LoVo (cell line): Measurements from ENCODE around the gene IL12A.

Experiments
- DNase-seq: peaks from one replicate; pipeline ENCODE4 v3.0.0-alpha.2; 2016; ENCODE audit warnings: low spot score

The IL12A gene

DNA sequence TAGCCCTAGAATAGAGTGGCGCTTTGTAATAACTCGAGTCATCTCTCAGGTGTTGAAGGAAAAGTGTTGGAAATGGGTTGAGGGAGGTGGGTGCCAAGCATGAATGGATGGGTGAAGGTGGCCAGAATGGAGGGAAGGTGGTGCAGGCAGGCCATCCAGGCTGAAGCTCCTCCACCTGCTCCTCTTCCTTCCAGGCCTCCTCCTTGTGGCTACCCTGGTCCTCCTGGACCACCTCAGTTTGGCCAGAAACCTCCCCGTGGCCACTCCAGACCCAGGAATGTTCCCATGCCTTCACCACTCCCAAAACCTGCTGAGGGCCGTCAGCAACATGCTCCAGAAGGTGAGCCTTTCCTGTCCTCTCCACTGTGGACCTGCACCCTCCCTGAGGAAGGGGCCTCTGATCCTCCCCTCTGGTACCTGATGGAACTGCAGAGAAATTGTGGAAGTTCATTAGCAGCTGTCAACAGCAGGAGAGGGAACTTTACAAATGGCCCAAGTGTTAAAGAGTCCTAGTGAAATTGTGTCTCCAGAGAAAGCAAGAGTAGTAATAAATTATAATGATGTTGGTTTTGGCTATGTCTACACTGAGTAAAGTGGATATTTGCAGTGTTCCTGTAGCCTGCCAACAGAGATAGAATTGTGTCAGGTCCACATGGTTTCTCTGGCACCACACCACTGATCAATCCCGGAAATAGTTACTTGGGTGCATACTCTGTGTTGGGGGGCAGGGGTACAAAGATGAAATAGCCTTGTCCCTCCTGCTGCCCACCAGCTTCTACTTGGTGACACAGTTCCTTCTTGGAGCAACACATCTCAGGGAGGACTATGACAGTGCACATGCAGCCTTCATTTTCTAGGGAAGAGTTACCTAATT lies 1.6 kb downstream of the IL12A start:
- DNase-seq = no peak

DNA sequence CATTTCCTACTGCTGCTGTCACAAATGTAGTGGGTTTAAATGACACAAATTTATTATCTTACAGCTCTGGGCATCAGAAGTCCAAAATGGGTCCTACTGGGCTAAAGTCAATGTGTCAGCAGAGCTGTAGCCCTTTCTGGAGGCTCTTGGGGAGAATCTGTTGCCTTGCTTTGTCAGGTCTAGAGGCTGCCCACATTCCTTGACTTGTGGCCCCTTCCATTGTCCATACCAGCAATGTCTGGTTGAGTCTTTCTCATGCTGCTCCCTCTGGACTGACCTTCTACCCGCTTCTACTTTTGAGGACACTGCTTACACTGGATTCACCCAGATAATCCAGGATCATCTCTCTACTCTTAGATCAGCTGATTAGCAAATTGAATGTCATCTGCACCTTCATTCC lies 3.0 kb downstream of the IL12A start:
- no peak for DNase-seq

DNA sequence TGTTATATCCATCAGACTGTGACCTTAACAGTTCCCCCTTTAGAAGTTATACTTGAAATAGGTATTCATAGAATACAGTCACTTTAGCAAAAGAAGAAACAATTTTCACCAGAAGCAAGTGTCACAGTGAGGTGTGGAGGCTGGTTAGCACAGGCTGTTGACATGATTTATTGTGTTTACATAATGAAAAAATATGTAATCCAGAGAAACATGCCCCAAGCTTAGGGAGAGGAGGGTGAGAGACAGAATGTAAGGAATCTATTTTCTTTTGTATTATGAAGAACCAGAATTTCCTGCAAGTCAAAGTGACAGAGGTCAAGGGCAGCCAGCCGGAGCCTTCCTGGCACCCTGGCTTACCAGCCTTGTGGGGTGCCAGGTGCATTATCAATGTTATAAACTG lies 4.0 kb downstream of the IL12A start:
- DNase-seq = no peak

DNA sequence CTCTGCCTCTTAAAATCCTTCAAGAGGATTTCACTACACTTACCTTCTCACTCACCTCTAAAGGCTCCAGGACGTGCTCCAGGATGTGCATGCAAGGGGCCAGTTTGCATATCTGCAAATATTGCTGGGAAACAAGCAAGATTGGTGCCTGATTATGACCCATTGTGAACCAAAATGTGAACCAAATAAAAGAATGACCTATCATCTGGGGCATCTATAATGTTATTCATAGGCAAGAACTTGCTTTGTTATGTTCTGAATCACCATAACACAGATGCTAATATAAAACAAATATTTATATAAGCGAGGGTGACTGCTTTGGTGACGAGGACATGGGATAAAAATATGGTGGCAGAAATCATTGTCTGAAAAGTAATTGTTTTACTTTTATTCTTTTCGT lies 5.5 kb downstream of the IL12A start:
- no peak for DNase-seq

DNA sequence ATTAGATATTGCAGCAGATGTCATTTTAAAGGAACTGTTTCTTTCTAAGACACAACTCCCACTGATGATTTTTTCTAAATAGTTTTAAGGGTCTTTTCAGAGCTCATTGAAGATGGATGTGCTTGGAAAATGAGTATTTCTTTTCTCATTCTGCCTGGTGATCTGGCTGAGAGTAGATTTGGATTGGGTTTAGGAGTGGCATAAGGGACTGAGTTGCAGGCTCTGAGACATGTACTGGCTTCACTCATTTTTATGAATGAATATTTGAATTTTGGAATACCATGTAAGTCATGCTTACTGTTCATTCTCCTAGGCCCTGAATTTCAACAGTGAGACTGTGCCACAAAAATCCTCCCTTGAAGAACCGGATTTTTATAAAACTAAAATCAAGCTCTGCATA lies 6.5 kb downstream of the IL12A start:
- DNase-seq = no peak

DNA sequence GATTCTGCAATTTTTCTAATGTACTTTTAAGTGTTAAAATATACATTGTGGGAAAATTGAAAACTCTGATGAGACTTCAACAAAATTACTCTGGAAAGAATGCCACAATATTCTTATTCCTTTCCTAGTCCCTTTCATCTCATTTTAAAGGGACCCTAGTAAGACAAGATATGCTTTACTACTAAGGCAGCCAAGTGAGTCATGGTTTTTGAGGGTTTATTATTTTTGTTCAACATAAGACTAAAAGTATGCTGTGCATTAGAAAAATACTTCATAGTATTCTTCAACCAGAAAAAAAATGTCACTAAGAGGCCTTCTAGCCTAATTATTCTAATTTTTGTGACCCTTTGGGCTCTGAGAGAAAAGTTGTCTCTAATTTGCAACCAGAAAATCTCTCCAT lies 7.4 kb downstream of the IL12A start:
- no peak for DNase-seq

DNA sequence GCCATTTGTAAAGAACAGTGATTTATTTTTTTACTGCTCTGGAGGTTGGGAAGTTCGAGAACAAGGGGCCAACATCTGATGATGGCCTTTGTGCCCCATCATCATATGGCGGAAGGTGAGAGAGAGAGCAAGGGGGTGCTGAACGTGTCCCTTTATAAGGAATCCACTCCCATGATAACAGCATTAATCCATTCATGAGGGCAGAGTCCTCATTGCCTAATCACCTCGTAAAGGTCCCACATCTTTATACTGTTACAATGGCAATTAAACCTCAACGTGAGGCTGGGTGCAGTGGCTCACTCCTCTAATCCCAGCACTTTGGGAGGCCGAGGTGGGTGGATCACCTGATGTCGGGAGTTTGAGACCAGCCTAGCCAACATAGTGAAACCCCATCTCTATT lies 8.3 kb downstream of the IL12A start:
- no peak for DNase-seq

DNA sequence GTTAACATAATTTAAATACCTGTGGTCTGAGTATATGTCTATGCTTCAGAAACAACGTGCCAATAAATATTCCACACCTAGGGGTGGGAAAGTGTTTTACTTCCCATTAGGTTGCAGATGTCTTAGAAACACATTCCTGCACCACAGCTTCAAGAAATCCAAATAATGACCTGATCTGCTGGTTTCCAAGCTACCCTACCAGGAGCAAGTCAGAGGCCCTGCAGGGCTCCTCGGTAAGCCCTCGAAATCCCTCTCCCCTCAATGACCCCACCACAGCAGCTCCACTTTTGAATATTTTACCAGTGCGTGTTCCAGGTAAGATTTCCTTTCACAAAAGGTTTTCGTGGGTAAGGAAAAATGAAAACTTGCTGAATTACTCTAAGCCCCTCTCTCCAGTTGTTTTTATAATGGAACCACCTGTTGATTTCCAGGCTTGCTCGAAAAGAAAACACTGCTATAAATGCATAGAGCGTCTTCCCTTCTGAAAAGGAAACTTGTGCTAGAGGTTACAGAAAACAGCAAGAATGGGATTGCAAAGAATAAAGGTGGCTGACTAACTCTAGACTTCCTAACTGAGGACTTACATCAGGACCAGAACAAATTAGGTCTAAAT lies 12.6 kb downstream of the IL12A start:
- no peak for DNase-seq

DNA sequence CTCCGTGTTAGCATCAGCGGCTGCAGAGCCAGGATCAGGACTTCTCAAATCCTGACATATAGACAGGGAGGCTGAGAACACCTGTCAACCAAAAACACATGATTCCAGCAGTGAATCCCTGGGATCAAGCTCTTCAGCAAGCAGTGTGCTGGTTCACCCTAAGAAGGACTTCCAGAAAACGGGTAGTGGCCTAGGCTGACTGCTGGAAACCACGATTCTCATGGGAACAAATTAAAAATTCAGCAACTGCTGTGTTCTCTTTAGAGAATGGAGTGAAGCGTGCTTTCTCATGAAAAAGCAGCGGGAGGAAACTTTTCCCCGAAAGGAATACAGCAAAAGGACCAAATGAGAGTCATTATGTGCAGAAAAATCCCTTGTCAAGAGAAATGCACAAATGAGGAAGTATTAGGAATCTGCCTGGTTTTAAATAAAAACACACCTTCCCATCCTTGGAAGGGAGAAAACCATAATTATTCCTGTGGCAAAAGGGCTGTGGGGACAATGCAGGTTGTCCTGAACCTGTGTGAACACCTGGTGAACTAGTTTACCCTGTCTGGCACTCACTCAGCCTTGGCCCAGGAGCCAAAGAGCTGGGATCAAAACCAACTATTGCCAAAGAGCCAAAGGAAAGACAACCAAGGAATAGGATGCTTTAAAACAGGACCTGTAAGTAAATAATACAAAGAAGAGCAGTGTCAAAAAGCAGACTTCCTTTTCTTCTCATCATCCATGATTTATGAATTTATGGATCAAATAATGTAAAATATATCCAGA lies 13.4 kb downstream of the IL12A start:
- no peak for DNase-seq

DNA sequence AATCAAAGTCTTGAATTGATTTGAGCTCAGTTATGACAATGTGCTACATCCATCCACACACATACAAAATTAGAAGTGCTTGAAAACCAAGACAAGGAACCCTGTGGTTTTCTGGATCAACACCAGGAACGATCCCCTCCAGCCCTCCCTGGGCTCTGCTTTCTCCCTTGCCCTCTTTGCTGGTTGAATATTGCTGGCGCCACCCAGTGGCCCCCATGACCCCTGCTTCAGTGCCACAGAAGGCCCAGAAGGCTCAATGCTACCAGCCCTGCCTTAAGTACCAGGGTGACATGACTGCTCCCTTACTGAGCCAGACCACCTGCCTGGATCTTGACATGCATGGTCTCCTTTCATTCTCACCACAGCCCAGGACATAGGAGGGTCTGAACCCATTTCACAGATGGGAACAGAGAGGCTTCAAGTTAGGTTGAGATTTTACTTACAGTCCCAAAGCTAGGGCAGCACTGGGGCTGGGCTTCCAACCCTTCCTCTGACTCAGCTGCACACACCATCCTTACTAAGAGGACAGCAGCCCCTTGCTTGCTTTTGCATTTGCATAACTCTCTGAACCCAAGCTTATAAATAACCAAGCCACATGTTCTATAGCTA lies 15.0 kb downstream of the IL12A start:
- peak; percentile 55 for DNase-seq

DNA sequence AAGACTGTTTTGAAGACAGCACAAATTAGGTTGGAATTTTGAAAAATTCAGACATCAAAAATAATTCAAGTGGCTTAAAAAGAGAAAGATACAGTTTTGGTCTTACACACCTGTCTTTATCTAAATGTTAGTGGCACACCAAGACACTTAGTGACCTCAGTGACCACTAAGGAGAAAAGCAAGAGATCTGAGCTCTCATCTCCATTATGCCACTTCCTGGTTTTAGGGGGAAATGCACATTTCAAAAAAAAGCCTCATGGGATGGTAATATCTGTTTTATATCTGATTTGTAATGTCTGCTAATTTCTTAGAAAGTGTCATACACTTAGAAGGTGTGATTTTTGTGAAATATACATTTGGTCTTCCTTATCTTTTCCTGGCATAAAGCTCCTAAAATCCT lies 16.4 kb downstream of the IL12A start:
- DNase-seq = no peak

DNA sequence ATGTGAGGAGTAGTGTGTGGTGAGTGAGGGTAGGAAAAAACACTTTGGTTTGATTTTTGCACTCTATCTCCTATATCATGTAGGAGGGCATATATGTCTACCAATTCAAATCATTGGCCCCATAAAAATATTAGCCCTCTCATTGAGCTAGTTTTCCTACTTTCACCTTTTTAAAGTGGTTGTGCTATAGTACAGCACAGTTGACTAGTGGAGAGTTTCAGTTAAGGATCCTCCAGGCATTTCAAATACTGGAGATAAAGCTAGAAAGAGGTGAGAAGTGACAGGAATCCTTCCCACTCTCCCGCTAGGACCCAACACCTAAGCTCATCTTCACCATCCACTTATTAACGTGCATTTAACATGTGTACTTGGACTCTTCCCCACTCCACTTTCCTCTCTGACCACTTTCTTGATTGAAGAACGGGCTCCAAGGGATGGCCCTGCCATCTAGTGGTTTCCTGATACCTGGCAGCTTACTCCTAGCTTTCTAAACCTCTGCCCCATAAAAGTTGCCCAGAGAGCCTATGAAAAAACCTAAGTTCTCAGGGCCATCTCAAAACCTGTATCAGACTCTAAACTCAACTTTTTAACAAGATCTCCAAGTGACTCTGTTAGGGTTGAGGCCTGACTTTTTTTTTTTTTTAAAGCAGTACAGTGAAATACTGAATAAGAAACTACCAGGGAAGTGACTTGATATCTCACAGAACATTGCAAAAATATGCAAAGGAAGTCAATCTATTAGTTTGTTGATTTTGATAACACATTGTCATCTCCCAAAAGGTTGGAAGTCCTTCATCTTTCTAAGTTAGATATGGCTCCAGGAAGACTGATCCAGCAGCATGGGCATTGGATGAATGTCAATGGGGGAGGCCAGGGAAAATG lies 17.9 kb downstream of the IL12A start:
- peak; percentile 72 for DNase-seq

DNA sequence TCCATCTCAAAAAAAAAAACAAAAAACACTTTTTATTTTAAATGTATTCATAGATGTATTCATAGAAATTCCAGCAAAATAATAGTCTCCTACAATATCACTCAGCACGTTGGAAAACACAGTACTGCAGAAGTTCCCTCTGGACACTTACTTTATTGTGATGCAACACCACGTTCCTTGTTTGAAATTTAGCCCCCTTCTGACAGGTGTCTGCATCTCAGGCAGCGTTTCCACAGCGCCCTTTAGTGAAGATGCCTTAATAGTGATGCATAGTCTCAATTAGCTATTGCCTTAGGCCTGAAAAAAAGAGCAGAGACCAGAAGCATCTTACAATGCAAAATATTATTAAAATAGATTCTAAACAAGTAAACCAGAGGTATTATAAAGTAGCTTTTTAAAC lies 20.3 kb downstream of the IL12A start:
- DNase-seq = no peak

DNA sequence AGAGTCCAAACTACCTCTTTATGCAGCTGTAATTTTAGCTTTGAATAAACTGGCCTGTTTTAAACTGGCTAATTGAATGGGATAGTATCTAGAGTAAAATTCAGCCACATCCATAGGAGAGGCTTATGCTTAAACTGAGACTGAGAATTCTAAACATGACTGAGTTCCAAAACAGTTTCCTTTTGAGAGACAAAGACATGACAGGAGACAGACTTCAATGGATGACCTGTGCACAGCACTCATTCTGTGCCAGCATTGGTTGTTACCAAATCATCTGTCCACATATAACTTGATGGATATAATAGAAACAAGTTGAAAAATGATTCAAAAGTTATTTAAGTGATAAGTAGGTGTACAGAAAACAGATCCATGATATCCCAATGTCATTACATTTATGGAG lies 20.9 kb downstream of the IL12A start:
- no peak for DNase-seq

DNA sequence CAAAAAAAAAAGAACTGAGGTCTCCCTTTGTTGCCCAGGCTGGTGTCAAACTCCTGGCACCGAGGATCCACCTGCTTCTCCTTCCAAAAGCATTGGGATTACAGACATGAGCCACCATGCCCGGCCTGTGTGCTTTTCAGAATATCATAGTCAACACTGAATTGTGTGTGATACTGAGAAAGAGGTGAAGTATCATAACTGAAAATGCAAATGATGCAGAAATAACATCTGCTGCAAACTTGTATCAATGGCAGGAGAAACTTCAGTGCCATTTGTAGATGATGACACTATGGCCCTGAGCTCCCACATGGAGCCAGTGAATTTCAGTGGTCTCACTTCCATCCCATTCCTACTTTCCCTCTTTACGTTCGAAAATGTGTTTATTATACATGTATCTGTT lies 21.9 kb downstream of the IL12A start:
- DNase-seq = no peak

DNA sequence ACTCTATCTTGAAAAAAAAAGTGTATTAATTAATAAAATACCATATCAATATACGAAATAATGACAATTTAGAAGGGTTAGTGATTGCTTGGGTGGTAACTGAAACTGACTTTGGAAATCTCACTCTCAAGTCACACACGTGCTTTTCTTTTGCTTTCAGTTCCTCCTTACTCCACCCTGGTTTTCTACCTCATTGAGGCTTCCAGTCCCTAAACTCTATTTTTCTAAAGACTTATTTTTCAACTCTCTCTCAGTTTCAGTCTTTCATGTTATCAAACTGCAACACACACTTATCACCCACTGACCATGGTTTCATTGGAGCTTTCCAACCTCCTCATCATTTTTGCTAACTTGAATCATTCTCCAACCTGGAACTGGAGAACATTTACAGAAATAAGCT lies 23.5 kb downstream of the IL12A start:
- no peak for DNase-seq

DNA sequence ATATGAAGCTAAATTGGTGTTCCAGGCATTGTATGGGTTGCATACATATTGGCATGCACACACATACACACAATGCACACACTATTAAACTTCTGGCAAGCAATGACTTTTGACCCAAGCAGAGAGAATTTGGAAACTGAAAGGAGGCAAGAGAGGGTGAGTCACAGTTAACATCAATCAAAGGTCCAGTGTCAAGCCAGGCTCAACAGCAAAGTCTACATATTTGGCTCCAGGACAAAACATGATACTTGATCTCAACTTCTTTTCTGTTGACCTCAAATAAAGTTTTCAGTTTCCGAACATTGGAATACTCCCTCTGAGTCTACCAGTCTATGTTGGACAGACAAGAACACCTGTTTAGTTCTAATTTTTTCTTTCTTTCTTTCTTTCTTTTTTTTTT lies 28.3 kb downstream of the IL12A start:
- peak; percentile 23 for DNase-seq

DNA sequence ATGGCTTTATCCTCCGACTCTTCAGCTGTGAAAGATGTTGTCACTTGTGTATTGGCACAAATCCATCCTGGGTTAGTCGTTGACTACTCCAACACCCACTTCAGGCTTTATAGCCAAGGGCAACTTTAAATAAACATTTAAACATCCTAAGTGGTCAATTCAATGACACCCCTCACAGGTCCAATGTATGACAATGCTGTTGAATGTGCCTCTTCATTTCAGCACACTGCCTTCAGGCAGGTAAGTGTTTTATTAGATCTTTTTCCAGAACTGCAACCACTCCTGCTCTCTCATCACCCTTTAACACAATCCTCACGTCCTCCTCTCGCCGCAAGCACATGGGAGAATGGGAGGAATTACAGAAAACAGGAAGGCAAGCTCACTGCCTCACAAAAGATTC lies 30.3 kb downstream of the IL12A start:
- no peak for DNase-seq

DNA sequence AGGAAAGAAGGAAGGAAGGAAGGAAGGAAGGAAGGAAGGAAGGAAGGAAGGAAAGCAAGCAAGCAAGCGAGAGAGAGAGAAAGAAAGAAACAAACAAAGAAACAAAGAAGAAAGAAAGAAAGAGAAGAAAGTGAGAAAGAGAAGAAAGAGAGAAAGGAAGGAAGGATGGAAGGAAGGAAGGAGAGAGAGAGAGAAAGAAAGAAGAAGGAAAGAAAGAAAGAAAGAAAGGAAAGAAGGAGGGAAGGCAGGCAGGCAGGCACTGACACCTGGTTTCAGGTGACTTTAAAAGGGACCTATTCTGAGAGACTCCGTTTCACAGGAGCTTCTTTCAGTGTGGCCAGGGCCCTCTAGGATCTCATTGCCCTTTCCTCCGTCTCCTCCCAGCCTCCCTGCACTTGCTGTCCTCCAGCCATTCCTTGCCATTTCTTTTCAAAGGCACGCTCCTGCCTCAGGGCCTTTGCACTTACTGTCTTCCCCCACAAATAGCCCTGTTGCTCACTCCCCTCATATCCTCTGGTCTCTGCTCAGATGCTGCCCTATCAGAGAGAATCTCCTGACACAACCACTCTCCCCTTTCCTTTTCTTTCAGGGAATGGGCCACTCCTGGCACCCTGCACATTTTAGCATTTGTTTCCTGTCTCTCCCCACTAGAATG lies 31.5 kb downstream of the IL12A start:
- no peak for DNase-seq

DNA sequence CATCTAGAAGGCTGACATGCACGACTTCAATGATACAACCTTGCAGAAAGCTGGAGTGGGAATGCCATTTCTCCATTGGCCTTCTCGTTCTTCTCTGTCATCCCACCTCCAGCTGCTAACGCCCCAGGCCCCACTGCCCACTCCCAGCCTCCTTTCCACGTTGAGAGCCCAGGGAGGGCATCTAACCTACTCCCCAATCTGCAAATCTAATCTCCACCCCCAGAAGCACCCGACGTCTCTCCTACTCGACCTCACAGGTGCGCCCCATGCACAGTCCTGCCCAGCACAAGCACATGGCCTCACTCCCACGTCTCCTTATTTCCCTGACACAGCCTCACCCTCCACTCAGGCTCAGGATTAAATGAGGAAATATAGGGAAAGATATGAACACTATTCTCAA lies 33.4 kb downstream of the IL12A start:
- DNase-seq = no peak

DNA sequence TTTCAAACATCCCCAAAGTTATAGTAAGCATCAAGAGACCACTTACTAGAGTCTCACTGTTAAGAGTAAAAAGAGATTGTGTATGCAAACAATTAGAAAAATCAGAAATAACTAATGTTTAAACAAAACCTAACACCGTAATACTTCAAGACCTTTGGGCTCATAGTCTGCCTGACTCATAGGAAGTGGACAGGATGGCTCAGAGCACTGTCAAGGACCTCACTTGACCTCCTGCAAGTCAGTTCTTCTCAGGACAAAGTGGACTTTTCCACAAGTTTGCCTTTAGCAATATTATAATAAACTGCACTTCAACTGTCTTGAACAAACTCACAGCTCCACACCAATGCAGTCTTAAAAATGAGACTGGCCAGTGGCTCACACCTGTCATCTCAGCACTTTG lies 34.8 kb downstream of the IL12A start:
- DNase-seq = no peak
